ENCODE results near the gene NMT1.
A peak's percentile ranks its signal among the peaks of the same experiment; 100 is the strongest.

The NMT1 gene

DNA sequence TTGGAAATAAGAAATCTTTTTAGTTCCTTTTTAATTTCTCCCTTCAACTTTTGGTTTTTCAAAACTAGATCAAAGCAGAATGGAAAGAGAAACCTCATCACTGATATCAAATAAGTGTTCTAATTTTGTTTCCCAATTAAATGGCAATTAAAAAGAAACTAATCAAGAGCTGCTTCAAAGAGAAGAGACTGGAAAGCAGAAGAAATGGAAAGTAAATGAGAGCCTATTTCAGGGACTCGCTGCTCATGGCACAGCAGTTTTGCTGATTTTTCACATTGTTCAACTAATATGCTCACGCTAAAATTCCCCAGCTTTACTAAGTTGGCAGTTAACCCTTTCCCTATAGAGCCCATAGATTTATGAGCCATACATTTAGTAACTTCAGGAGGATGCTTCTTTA, 6.5 kb downstream of the NMT1 start:
- peak overlapping the region in 2 of 21 experiments; percentile 16 to 17 for H3K27ac ChIP-seq
- no peak overlapping the region for H3K4me3 ChIP-seq

DNA sequence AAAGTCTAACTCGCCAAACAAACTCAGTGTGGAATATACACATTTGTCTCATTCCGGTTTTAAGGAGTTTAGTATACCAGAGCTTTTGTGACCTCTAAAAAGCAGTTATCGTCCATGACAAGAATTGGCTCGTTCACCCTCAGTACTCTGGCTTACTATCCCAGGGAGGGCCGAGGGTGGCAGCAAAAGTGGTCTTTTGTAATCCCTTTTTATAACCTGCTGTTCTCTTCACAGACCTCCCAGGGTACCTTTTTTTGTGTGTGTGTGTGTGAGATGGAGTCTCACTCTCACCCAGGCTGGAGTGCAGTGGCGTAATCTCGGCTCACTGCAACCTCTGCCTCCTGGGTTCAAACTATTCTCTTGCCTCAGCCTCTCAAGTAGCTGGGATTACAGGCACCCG, 8.9 kb downstream of the NMT1 start:
- H3K4me3 ChIP-seq = no peak overlapping the region
- H3K27ac ChIP-seq = no peak overlapping the region

DNA sequence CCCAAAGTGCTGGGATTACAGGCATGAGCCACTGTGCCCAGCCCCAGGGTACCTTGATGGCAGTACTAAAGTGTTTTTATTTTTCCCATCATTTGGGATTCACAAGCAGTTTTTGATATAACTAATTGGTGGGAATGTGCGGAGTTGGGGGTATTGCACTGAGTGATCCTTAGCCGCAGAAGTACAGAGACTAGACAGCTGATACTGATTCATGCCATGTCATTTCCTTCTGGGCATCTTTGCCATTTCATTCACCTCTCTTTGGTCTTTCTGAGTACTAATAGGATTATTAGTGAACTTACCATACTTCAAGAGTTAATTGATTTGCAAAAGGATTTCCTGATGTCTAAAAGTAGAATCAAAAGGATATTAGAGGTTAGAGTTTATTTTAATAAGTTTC, 9.7 kb downstream of the NMT1 start:
- no peak overlapping the region for H3K27ac ChIP-seq
- H3K4me3 ChIP-seq = no peak overlapping the region

DNA sequence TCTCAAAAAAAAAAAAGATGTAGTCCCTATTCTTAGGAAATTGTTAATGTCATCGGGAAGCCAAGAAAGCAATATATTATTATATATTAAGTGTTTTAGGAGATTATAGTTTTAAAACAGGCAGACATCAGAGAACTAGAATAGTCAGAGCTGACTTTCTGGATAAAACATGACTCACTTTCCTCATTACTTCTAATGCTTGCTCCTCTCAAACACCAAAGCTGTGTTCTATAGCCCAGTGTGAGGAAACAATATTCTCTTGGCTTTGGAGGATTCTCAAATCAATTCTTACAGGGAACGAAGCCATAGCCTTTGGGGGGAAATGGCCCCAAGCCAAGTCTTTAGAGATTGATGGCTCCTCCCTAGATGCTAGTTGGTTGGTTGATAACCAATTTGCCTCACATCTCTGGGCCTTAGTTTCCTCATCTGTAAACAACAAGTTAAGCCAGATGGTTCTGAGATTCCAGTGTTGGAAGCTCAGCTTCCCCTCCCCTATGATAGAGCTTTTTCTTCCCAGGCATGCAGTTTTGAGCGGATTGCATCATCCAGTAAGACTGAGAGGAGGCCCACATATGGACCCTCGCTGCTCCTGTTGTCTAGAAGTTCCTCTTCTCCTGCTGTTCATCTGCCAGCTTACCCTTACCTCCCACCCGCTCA, 12.4 kb downstream of the NMT1 start:
- peak overlapping the region in 9 of 21 experiments; percentile 16 to 63 (median 43) for H3K27ac ChIP-seq

DNA sequence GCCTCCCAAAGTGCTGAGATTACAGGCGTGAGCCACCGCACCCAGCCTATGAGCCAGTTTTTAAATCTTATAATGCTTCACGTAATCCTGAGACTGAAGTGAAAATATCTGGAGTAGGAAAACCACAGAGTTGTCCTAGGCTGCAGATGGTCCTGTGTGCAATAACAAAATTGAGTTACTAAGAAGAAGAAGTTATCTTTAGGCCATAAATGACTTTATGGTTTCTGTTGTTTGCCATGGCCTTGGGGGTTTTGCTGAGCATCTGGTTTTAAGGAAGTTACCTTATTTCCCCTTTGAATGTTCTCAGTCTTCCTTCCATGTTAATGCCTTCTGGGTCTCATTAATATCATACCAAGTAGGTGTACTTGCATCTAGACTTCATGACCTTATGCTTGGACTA, 16.5 kb downstream of the NMT1 start:
- H3K4me3 ChIP-seq = no peak overlapping the region
- H3K27ac ChIP-seq = peak overlapping the region in 10 of 21 experiments; percentile 10 to 75 (median 48)

More for the DNA sequence above, 12.4 kb downstream of the NMT1 start:
- no peak overlapping the region for H3K4me3 ChIP-seq

DNA sequence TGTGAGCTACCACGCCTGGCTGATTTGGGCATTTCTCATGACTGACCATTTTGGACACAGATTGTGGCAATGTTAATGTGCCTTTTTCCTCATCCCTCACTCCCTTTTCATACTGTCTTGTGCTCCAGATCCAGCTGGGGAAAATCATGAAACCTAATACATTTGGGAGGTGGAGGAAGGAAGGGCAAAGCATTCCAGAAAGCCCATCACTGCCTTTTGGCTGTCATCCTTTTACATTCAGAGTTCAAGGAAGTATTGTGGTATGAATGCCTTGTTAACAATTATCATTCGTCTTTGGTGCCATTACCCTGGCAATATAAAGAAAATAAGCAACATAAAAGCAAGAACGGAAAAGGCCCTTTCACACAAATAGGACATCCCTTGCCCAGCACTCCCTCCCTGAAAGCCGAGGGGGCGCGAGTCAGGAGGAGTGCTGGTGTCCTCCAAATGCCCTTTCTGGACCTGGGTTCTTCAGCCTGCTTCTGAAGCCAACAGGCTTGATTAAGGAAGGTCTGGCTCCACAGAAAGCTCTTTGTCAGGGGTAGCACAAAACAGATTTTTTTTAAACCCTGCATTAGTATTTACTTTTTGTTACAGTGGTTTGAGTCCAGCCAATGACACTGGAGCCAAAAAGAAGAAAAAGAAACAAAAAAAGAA, 20.1 kb downstream of the NMT1 start:
- Histone ChIP-seq H3K27ac (peak overlapping the region in 1 of 21 experiments; percentile 71), H3K4me3 (no peak overlapping the region)

DNA sequence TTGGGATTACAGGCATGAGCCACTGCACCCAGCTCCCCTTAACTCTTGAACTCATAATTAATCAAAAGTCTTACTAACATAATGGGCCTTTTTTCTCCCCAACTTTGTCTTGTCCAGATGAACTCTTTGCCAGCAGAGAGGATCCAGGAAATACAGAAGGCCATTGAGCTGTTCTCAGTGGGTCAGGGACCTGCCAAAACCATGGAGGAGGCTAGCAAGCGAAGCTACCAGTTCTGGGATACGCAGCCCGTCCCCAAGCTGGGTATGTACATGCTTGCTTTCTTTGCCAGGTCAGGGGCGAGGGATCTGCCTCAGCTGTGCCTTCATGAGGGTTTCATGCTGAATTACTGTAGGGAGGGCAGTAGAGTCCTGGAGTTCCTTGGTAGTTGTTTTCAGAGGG, 25.3 kb downstream of the NMT1 start:
- H3K4me3 ChIP-seq = no peak overlapping the region
- H3K27ac ChIP-seq = peak overlapping the region in 6 of 21 experiments; percentile 3 to 72 (median 42)

DNA sequence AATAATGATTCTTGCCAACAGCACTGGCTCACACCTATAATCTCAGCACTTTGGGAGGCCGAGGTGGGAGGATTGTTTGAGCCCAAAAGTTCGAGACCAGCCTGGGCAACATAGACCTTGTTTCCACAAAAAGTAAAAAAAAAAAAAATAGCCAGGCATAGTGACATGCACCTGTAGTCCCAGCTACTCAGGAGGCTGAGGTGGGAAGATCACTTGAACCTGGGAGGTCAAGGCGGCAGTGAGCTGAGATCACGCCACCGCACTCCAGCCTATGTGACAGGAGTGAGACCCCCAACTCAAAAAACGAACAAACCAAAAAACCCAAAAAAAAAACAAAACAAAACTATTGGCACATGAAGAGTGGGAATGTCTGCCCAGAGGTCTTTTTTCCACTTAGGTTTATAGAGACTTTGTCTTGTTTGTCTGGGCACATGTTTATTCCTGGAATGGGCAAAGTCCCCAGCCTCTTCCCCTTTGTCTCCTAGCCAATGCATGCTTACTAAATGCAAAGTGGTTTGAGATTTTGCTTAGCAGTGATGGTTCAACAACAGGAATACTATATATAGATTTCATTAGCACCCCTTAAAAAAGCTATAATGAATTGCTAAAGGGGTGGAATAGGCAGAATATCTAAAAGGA, 25.9 kb downstream of the NMT1 start:
- Histone ChIP-seq H3K4me3 (no peak overlapping the region), H3K27ac (peak overlapping the region in 11 of 21 experiments; percentile 4 to 72 (median 45))

DNA sequence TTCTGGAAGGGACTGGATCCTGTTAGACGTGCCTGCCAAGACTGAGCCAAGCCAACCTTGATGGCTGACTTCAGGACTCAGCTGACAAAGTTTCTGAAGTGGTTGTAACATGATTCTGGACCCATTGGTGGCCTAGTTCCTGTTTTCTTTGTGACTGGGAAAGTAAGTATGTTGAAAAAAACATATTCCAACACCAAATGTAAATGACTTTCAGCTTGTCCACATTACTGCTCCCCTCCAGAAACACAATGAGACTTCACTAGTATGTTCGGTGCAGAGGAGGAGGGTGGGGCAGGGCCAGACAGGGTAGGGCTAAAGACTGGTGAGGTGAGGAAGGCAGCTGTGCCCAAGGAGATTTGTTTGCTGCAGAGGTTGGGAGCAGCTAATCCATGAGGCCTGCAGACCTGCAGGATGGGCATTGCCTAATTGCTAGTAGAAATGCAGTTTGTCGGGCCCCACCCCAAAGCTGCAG, 26.4 kb downstream of the NMT1 start:
- Histone ChIP-seq H3K27ac (peak overlapping the region in 13 of 21 experiments; percentile 0 to 72 (median 40)), H3K4me3 (no peak overlapping the region)

DNA sequence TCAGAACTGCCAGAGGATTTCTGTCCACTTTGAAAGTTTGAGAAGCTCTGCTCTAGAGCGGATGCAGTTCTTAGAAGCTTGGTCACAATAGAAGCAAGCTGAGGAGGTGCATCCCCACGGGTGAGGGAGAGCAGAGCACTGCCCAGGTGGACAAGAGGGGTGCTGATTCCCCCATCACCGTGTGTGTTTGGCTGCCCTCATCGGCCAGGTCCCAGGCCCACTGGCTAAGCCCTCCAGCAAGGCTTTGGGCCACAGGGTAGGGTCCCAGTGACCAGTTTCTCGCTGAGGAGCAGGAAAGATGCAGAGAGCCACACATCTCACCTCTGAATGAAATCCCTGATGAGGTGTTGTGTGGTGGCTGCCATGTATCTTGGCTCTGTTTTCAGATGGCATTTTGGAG, 26.9 kb downstream of the NMT1 start:
- Histone ChIP-seq H3K27ac (peak overlapping the region in 12 of 21 experiments; percentile 0 to 68 (median 40)), H3K4me3 (no peak overlapping the region)

DNA sequence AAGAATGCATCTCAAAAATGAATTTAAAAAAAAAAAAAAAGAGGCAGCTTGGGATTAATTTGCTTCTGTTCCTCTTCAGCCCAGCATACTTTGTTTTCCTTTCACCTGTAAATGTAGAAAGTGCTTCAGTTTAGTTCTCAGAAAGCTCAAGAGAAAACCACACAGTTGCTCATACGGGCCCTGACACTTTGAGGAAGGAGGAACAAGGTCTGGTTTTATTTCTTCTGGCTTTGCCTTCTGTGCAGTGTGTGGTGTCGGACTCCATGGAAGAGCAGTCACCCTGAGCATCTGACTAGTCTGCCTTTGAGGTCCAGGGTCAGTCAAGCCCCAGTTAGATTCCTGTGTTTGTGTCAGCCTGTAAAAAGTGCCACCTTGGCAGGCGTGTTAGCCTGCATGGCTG, 27.6 kb downstream of the NMT1 start:
- H3K4me3 ChIP-seq = no peak overlapping the region
- peak overlapping the region in 9 of 21 experiments; percentile 4 to 69 (median 56) for H3K27ac ChIP-seq

DNA sequence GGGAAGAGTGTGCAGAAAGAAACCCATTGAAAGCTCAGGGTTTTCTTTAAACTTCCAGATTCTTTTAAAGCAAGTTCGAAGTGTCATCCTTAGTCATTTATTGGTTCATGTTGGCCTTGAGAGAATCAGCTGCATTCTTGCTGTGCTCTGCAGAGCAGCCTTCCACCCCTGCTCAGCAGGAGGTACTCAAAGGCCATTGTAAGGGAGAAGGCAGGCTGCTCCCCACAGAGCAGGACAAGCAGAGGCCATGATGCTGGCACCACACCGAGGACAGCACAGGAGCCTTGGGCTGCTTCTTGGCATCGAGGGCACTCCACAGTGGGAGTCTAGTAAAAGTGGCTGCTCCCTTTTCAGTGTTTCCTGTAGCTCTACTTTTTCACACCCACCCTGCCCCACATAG, 29.6 kb downstream of the NMT1 start:
- H3K27ac ChIP-seq = peak overlapping the region in 6 of 21 experiments; percentile 3 to 83 (median 60)
- no peak overlapping the region for H3K4me3 ChIP-seq

DNA sequence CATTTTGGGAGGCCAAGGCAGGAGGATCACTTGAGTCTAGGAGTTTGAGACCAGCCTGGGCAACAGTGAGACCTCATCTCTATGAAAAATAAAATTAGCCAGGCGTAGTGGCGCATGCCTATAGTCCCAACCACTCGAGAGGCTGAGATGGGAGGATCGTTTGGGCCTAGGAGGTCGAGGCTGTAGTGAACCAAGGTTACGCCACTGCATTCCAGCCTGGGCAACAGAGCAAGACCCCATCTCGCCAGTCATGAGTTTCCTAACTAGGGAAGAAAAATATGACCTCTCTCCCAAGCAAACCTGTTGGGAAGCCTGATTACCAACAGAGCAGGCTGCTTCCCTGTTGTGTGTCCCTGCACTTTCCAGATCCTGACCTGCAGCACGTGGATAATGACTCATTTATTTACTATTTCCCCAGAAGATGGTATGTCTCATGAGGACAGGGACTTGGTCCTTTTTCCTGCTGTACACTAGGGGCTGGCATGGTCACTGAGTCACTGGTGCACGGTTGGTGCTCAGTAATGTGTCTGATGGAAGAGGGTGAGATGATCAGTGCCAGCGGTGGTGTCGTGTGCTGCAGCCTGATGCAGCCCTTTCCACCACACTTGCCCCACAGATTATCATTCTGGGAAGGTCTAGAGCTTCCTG, 30.8 kb downstream of the NMT1 start:
- peak overlapping the region in 18 of 21 experiments; percentile 11 to 86 (median 75) for H3K27ac ChIP-seq
- H3K4me3 ChIP-seq = no peak overlapping the region

DNA sequence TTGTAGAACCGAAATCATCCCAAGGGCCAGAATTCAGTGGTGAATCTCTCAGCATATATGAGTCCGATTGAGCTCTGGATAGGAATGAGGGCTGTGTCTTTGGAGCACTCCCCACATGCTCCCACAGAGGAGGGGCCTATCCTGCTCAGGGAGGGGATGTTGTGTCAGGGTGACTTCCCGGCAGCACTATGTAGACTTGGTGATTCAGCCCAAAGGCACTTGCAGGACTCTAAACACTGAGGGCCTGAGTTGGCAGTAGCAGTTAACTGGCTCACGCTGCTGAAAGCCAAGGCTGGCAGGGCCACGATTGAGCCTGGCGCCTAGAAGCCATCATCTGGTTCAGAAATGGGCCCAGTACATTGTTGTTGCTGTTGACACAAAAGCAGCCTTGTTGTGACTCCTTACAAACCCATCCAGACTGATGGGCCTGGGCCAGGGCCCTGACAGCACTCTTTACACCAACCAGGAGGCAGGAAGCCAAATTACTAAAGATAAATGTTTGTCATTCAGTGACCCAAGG, 31.9 kb downstream of the NMT1 start:
- Histone ChIP-seq H3K27ac (peak overlapping the region in 20 of 21 experiments; percentile 15 to 87 (median 78)), H3K4me3 (no peak overlapping the region)

DNA sequence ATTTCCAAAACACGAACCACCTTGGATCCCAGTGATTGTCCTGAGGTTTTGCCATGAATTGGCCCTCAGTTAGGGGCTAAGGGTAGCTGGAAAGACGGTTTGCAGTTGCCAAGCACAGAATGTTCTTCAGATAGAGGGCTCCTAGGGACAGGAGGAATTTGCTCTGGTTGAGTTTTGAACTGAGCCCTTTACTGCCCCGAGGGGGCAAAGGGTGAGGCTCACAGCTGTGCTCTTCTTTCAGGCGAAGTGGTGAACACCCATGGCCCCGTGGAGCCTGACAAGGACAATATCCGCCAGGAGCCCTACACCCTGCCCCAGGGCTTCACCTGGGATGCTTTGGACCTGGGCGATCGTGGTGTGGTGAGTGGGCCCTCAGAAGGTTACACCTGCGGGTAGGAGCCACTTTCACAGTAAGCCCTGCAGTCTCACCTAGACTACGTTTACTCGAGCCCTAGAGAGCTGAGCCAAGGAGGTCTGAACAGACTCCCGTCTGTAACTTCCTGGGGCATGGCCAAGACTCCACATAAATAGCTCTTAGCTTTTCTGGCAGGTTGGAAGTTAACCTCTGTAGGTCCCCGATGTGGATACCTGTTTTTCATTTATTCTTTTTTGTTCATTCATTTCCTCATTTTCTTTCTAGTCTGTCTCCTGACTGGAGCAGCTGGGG, 32.5 kb downstream of the NMT1 start:
- no peak overlapping the region for H3K4me3 ChIP-seq
- H3K27ac ChIP-seq = peak overlapping the region in 20 of 21 experiments; percentile 15 to 87 (median 78)

DNA sequence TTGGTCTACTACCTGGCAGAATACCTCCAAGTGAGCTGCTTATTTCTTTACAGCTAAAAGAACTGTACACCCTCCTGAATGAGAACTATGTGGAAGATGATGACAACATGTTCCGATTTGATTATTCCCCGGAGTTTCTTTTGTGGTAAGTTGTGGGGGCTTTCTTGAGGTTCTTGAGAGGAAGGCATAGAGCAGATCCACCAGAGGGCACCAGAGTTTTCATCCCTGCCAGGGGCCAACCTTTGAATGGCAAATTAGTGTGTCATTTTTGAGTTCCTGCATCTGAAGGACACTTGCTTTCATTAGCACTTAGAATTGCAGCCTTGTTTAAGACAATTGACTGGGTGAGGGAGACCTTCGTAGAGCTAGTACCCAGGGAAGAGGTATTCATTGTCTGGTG, 35.0 kb downstream of the NMT1 start:
- H3K27ac ChIP-seq = peak overlapping the region in 1 of 21 experiments; percentile 66
- no peak overlapping the region for H3K4me3 ChIP-seq

DNA sequence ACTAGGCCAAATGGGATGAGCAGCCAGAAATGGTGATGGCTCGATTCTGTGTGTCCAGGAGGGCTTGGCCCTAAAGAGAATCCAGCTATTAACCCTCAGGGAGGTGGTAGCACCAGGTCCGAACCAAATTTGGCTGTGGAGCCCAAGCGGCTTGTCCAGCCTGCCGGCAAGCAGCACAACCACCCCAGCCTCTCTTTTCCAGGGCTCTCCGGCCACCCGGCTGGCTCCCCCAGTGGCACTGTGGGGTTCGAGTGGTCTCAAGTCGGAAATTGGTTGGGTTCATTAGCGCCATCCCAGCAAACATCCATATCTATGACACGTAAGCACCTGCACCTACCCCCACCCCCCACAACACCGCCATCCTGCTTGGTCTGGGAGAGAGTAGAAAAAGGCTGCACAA, 35.8 kb downstream of the NMT1 start:
- Histone ChIP-seq H3K27ac (peak overlapping the region in 3 of 21 experiments; percentile 24 to 40 (median 29)), H3K4me3 (no peak overlapping the region)

DNA sequence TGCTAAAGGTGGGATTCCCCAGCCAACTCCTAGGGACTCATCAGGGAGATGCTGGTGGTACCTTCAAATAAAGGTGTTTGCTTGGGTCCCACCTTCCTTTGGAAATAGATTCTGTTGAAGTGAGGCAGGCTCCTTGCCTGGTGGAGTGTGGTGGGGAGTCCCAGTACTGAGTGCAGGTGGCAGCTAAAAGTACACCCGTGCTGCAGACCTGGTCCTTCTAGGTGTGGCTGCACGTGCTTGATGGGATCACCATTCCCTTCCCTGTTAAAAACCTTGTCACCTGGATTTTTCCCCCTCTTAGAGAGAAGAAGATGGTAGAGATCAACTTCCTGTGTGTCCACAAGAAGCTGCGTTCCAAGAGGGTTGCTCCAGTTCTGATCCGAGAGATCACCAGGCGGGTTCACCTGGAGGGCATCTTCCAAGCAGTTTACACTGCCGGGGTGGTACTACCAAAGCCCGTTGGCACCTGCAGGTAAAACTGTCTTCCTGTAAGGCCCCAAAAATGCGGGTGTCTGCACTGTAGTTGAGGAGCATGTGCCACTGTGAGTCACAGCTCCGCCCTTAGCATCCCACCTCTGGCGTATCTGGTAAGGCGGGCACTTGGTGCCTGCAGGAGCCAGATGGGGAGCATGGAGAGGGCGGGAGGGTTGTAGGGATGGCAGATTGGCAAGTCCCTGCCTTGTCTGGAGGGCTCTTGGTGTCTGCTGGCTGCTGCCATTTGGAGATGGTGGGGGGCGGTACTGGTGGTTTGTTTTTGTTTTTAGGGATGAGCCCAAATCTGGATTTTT, 37.2 kb downstream of the NMT1 start:
- no peak overlapping the region for H3K4me3 ChIP-seq
- peak overlapping the region in 5 of 21 experiments; percentile 15 to 58 (median 40) for H3K27ac ChIP-seq

Data from skin epidermis (tissue), 12 donors.